Activated effector memory CD4-positive, alpha-beta T cell treated with Interleukin-2 at 50 U/mL for 16 hours (primary cell): ENCODE results near the gene FOXO4.
A peak's percentile ranks its signal among the peaks of the same experiment; 100 is the strongest.

Experiments
- DNase-seq: peaks from one replicate; pipeline ENCODE4 v3.0.0-alpha.2; 2020

The FOXO4 gene

DNA sequence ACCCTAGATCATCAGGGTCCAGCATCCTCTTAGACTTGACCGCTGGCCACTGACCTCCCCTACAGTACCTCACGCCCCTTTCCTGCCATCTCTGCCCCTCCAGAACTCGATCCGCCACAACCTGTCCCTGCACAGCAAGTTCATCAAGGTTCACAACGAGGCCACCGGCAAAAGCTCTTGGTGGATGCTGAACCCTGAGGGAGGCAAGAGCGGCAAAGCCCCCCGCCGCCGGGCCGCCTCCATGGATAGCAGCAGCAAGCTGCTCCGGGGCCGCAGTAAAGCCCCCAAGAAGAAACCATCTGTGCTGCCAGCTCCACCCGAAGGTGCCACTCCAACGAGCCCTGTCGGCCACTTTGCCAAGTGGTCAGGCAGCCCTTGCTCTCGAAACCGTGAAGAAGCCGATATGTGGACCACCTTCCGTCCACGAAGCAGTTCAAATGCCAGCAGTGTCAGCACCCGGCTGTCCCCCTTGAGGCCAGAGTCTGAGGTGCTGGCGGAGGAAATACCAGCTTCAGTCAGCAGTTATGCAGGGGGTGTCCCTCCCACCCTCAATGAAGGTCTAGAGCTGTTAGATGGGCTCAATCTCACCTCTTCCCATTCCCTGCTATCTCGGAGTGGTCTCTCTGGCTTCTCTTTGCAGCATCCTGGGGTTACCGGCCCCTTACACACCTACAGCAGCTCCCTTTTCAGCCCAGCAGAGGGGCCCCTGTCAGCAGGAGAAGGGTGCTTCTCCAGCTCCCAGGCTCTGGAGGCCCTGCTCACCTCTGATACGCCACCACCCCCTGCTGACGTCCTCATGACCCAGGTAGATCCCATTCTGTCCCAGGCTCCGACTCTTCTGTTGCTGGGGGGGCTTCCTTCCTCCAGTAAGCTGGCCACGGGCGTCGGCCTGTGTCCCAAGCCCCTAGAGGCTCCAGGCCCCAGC, 5.2 kb downstream of the FOXO4 start:
- DNase-seq = no peak

GRCh38 chrX:71102292-71102691, 6.6 kb downstream of the FOXO4 start:
- no peak for DNase-seq

DNA sequence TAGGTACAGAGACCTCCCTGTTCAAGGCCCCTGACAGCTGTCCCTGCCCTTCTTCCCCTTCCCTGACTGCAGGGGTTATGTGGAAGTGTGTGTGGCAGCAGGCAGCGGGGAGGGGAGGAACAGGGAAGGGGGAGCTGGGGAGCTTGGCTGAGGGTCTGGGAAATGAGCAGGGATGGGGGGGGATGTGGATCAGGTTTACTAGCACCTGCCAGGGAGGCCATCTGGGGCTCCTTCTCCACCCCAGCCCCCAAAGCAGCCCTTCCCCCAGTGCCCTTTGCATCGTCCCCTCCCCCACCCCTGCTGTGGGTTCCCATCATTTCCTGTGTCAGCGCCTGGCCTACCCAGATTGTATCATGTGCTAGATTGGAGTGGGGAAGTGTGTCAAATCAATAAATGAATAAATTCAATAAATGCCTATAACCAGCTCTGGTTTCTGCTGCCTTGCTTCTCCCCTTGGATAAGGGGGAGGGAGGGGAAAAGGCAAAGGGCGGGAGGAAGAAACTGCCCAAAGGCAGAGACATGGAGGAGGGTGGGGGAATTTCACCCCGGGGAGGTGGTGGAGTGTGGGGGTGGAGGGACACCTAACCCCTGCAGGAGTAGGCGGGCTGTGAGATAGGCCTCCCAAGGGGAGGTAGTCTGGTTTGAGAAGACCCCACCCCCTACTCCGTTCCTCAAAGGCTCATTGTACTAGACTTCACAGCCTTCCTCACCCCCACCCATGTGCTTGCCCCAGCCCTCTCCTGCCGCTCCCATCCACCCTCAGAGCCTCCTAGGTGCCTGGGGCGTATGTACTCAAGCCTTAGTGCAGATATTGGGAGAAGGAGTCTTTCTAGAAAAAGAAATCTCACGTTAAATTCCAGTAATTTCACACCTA, 7.7 kb downstream of the FOXO4 start:
- peak; percentile 38 for DNase-seq

DNA sequence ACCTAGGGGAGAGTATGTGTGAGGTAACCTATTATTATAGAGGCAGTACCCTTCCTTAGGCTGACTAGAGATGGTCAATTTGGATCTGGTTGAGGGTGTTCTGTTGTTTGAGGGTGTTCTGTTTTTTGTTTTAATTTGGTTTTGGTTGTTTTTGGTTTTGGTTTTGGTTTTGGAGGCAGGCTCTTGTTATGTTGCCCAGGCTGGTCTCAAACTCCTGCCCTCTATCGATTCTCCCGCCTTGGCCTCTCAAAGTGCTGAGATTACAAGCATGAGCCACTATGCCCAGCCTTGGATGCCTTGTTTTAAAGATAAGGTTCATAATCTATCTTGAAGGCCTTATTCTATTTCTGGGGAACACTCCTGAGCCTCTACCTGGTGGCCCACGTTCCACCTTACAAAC, 10.0 kb downstream of the FOXO4 start:
- no peak for DNase-seq

GRCh38 chrX:71106427-71106826, 10.8 kb downstream of the FOXO4 start, which contains the start of gene CXorf65:
Gene CXorf65 (minus strand): TSS chrX:71106740. CDS start chrX:71106556, 184 bp downstream.
- no peak for DNase-seq

GRCh38 chrX:71107245-71107644, 11.6 kb downstream of the FOXO4 start:
- no peak for DNase-seq

DNA sequence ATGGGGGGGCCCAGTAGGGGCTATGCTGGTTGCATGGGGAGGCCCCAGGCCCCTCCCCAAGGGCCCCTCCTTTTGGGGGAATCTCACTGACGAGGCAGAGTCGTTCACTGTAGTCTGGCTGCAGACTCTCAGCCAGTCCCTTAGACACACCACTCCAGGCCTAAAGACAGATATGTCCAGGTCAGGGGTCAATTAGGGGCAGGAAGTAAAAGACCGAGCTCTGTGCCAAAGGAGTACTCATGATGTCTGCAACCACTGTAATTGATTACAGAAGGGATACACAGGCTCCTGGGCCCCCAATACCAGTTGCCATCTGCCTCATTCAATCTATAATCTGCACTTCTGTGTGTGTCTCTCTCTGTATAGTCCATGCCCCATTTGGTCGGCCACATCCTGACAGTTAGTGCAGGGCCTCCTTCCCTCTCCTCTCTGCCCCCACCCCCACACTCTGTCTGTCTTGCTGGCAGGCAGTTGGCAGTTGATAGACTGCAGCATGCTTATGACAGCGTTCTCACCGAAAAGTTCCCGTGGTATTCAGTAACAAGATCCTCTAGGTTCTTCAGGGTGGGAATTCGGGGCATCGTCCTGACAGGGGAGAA, 12.2 kb downstream of the FOXO4 start:
- no peak for DNase-seq

DNA sequence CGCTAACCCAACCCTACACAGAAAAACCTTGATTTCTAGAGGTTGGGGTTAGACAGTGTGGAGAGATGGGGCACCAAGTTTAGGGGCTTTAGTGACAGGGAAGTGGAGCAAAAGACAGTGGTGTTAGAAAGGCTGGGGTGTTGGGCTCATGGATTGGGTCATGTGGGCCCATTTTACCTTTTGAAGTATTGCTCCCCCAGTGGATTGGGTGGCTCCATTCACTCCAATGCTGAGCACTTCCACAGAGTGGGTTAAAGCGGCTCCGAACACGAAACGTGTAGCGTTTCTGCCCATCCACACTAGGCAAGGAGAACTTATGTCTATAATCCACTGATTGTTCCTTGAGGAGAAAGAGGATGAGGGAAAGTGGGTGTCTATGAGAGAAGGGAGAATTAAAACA, 13.4 kb downstream of the FOXO4 start:
- DNase-seq = no peak

GRCh38 chrX:71111141-71111843, 15.6 kb downstream of the FOXO4 start, which contains the start of gene IL2RG:
Gene IL2RG (minus strand): TSS chrX:71111577. CDS start chrX:71111539, 38 bp downstream.
- DNase-seq = peak; percentile 62

DNA sequence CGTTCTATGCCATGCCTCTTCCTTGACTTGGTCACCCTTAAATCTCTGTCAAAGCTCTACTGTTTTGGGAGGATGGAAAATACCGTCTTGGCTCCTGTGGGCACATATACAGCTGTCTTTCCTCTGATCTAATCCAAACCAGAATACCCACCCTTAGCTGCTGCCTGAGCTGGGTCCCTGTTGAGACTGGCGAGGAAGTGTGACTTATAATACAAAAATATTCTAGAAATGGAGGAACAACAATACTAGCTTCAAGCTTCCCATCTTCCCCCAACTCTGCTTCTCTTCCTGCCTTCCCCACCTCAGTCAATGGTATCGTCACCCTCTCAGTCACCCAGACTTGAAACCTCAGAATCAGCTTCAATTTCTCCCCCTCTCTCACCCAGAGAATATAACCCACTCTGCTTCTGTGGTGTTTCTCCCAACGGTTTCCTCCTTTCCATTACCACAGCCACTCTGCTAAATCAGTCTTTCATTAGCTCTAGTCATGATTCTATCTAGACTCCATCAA, 16.3 kb downstream of the FOXO4 start:
- no peak for DNase-seq

- DNase-seq = no peak
These were observed 21.7 kb downstream of the FOXO4 start for GRCh38 chrX:71117358-71117757.

DNA sequence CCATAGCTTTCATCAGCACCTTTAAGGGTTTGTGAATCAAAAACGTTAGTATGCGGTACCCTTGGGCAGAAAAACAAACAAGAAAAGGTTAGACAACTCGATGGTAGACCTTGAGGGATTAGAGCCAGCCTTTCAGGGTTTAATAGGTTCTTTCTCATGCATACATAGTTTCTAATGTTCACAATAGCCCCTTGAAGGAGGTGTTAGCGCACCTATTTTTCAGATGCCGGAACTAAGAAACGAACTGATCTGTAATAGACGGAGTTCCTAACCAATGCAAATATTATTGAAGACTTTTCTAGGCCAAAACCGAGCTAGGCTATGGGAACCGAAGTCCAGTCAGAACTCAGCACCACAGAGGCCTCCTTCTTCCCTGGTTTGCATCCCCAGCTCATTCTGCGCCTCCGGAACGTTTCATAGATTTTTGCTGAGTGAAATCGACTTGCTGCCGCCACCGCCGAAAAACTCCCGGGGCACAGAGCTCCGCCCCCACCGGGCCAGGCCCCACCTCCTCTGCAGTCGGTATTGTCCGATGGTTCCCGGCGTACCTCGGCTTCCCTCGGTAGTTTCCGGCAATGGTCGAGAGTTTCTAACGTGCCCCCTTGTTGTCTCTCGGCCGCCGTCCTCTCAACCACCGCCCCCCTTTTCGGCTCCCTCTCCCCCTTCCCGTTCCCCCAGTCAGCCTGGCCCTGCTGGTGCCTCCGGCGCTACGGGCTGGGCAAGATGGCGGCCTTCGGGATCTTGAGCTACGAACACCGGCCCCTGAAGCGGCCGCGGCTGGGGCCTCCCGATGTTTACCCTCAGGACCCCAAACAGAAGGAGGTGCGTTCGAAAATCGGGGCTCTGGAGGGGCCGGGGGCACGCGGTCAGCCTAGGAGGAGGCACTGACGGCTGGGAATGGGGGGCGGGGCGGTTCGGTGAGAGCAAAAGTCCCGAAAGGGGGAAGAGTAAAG, 22.7 kb downstream of the FOXO4 start, which contains the start of gene MED12:
TSS of gene MED12 (plus strand) at position 565 of the 953 bp plus-strand sequence. CDS start at position 724, 159 bp downstream.
- peak; percentile 70 for DNase-seq

- DNase-seq = no peak
These were observed 23.4 kb downstream of the FOXO4 start for GRCh38 chrX:71118985-71119535.

DNA sequence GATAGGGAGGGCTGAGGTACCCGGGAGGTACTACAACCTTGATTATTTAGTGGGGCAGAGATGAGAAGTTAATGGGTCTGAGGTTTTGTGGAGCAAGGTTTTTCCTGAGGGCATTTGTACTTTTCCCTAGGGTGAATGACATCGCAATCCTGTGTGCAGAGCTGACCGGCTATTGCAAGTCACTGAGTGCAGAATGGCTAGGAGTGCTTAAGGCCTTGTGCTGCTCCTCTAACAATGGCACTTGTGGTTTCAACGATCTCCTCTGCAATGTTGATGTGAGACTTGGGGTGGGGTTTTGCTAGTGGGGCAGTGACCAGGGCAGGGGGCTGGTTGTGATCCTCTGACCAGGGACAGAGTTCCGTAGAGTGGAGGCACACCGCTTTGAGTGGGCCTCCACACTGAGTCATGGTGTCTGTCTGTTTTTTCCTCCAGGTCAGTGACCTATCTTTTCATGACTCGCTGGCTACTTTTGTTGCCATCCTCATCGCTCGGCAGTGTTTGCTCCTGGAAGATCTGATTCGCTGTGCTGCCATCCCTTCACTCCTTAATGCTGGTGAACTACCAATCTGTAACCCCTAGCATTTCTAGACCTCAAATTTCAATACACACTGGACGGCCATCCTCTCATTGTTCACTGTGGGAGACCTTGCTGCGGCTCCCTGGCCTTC, 32.6 kb downstream of the FOXO4 start:
- no peak for DNase-seq

GRCh38 chrX:71128915-71129765, 33.5 kb downstream of the FOXO4 start:
- DNase-seq = peak; percentile 64

DNA sequence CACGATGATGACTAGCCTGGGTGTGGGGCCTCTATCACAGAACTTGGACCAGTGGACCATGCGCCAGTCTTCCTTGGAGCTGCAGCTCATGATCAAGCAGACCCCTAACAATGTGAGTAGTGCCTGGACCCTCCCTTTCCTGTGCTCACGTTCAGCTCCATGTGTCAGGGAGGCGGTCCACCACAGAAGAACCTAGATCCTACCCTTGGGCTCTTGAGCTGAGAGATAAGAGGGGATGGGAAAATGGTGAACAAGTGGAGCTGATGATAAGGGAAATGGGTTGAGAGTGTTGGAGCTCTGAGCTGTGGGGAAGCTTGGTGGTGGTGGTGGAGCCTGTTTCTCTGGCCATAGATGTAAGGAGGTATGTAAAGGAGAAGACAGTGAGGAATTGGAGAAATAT, 35.9 kb downstream of the FOXO4 start:
- DNase-seq = no peak

- no peak for DNase-seq
These were observed 44.8 kb downstream of the FOXO4 start for GRCh38 chrX:71140440-71140839.

GRCh38 chrX:71143508-71143907, 47.9 kb downstream of the FOXO4 start:
- DNase-seq = no peak

GRCh38 chrX:71144651-71145050, 49.0 kb downstream of the FOXO4 start, which contains the start of gene NLGN3:
Gene NLGN3 (plus strand): TSS chrX:71144841. CDS start chrX:71147750, 2,909 bp downstream.
- no peak for DNase-seq
